HepG2 (cell line): Measurements from ENCODE around the gene A3GALT2. TPM values are rescaled to one million over a fixed set of nuclear protein-coding genes. Genes with fewer than 3 reads are reported as not detected.

Experiments
- CHD2 ChIP-seq: IDR thresholded peaks from 2 replicates; pipeline ENCODE4 v1.6.1; 2011; ENCODE audit warnings: low read depth, low read length, improper control_type of control experiment
- GATAD2A ChIP-seq: IDR thresholded peaks from 2 replicates; pipeline ENCODE4 v1.6.1; 2016
- KDM3A ChIP-seq: IDR thresholded peaks from 2 replicates; pipeline ENCODE4 v1.6.1; 2018; ENCODE audit warnings: low read depth, missing compliant biosample characterization
- MED13 ChIP-seq: sonication (generic); formaldehyde crosslinking; IDR thresholded peaks from 2 replicates; pipeline ENCODE4 v1.5.0; 2020; ENCODE audit warnings: missing genetic modification reagents
- MEF2D ChIP-seq: sonication (generic); formaldehyde crosslinking; IDR thresholded peaks from 2 replicates; pipeline ENCODE4 v1.5.1; 2020; ENCODE audit warnings: mild to moderate bottlenecking, missing genetic modification reagents
- NR2F2 ChIP-seq: IDR thresholded peaks from 2 replicates; pipeline ENCODE4 v1.6.1; 2012; ENCODE audit warnings: low read depth, inconsistent platforms, borderline replicate concordance
- REL ChIP-seq: sonication (generic); formaldehyde crosslinking; conservative IDR thresholded peaks from 2 replicates; pipeline ENCODE4 v1.8.0; 2022; ENCODE audit warnings: mild to moderate bottlenecking, missing genetic modification reagents, moderate library complexity
- SSRP1 ChIP-seq: IDR thresholded peaks from 2 replicates; pipeline ENCODE4 v1.6.1; 2016; ENCODE audit warnings: control low read depth
- XBP1 ChIP-seq: sonication (generic); formaldehyde crosslinking; IDR thresholded peaks from 2 replicates; pipeline ENCODE4 v1.5.0; 2020; ENCODE audit warnings: missing genetic modification reagents
- ZBTB21 ChIP-seq: sonication (generic); formaldehyde crosslinking; IDR thresholded peaks from 2 replicates; pipeline ENCODE4 v1.4.0; 2020; ENCODE audit warnings: missing genetic modification reagents
- ZFP1 ChIP-seq: IDR thresholded peaks from 2 replicates; pipeline ENCODE4 v1.6.1; 2016
- ZFY ChIP-seq: sonication (generic); formaldehyde crosslinking; IDR thresholded peaks from 2 replicates; pipeline ENCODE4 v1.4.0; 2020; ENCODE audit warnings: missing genetic modification reagents
- ZMAT5 ChIP-seq: sonication (generic); formaldehyde crosslinking; IDR thresholded peaks from 2 replicates; pipeline ENCODE4 v1.5.0; 2020; ENCODE audit warnings: mild to moderate bottlenecking, low read depth, missing genetic modification reagents, borderline replicate concordance
- ZNF17 ChIP-seq: sonication (generic); formaldehyde crosslinking; IDR thresholded peaks from 2 replicates; pipeline ENCODE4 v1.5.0; 2020; ENCODE audit warnings: mild to moderate bottlenecking, missing genetic modification reagents
- ZNF75D ChIP-seq: sonication (generic); formaldehyde crosslinking; IDR thresholded peaks from 2 replicates; pipeline ENCODE4 v1.8.1; 2023; ENCODE audit warnings: missing genetic modification reagents, mild to moderate bottlenecking, borderline replicate concordance
- ZSCAN31 ChIP-seq: sonication (generic); formaldehyde crosslinking; IDR thresholded peaks from 2 replicates; pipeline ENCODE4 v1.5.0; 2020; ENCODE audit warnings: low read depth, mild to moderate bottlenecking, missing genetic modification reagents
- polyA plus RNA-seq, 8 experiments: library from polyadenylated mRNA; depleted of rRNA in 3 of 8; stranded (reverse) in 7 of 8; unstranded in 1 of 8; fragments of >200 nt; fragmentation: Illumina TruSeq in 4 of 8; extraction: Trizol in 4 of 8; gene quantifications; 2 replicates each; pipeline versions ENCODE4 v1.2.1 to v1.2.3, GENCODE V29; 2011 to 2016; ENCODE audit warnings: low read depth in 4 of 8, missing spikeins in 1 of 8, mixed read lengths in 1 of 8; ENCODE audit not compliant: insufficient read depth in 1 of 8
- total RNA-seq, 5 experiments: library from RNA; depleted of rRNA; stranded (reverse); fragments of >200 nt; fragmentation: Illumina TruSeq; extraction: Trizol; gene quantifications; 2 replicates each; pipeline ENCODE4 v1.2.3, GENCODE V29; 2016; ENCODE audit warnings: low read depth in 1 of 5
- TF ChIP-seq, protein P1 (sequence below): IDR thresholded peaks from 2 replicates; pipeline ENCODE4 v1.4.0; 2020; ENCODE audit warnings: mild to moderate bottlenecking, missing genetic modification reagents
- TF ChIP-seq, protein P2 (sequence below): sonication (generic); formaldehyde crosslinking; IDR thresholded peaks from 2 replicates; pipeline ENCODE4 v1.4.0; 2020; ENCODE audit warnings: missing genetic modification reagents
- TF ChIP-seq, protein P3 (sequence below): sonication (generic); formaldehyde crosslinking; IDR thresholded peaks from 2 replicates; pipeline ENCODE4 v1.4.0; 2020; ENCODE audit warnings: mild to moderate bottlenecking, missing genetic modification reagents
- TF ChIP-seq, protein P4 (sequence below): sonication (generic); formaldehyde crosslinking; IDR thresholded peaks from 2 replicates; pipeline ENCODE4 v1.8.0; 2022; ENCODE audit warnings: low read depth, missing genetic modification reagents

A3GALT2 gene
- total and polyA plus RNA-seq, 2 of the 13 experiments (the other 11 are each of a cell fraction or from before 2014, with no cell fraction given): not detected

DNA sequence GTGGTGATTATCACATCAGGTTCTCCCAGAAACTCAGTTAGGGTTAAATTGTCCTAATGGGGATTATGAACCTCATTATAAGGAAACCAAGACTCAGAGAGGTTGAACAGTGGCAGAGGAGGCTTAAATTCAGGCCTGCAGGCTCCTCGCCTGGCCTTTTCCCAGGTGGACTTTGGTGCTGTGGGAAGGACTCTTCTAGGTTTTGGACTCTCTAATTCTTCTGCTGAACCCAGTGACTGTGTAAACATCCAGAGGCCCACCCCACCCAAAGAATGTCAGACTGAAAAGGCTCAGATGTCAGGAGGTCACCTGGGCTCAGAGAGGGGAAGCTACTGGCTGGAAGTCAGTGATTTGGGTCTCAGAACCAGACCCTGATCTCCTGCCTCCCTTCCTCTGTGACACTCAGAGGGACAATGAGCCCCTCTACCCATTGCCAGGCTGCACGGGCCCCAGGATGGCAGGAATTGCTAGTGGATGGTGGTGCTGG is 62.1 kb downstream of the A3GALT2 start (continued):
- TF ChIP-seq, protein P1, sequence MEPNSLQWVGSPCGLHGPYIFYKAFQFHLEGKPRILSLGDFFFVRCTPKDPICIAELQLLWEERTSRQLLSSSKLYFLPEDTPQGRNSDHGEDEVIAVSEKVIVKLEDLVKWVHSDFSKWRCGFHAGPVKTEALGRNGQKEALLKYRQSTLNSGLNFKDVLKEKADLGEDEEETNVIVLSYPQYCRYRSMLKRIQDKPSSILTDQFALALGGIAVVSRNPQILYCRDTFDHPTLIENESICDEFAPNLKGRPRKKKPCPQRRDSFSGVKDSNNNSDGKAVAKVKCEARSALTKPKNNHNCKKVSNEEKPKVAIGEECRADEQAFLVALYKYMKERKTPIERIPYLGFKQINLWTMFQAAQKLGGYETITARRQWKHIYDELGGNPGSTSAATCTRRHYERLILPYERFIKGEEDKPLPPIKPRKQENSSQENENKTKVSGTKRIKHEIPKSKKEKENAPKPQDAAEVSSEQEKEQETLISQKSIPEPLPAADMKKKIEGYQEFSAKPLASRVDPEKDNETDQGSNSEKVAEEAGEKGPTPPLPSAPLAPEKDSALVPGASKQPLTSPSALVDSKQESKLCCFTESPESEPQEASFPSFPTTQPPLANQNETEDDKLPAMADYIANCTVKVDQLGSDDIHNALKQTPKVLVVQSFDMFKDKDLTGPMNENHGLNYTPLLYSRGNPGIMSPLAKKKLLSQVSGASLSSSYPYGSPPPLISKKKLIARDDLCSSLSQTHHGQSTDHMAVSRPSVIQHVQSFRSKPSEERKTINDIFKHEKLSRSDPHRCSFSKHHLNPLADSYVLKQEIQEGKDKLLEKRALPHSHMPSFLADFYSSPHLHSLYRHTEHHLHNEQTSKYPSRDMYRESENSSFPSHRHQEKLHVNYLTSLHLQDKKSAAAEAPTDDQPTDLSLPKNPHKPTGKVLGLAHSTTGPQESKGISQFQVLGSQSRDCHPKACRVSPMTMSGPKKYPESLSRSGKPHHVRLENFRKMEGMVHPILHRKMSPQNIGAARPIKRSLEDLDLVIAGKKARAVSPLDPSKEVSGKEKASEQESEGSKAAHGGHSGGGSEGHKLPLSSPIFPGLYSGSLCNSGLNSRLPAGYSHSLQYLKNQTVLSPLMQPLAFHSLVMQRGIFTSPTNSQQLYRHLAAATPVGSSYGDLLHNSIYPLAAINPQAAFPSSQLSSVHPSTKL (CRISPR knock-in tag): peak; percentile 83
- 0 out of 2 replicates have a peak, but pooled peaks have one; percentile 10 for TF ChIP-seq ZFY (CRISPR knock-in tag)
- TF ChIP-seq XBP1 (CRISPR knock-in tag): no peak
- no peak for TF ChIP-seq KDM3A
- TF ChIP-seq, protein P2, sequence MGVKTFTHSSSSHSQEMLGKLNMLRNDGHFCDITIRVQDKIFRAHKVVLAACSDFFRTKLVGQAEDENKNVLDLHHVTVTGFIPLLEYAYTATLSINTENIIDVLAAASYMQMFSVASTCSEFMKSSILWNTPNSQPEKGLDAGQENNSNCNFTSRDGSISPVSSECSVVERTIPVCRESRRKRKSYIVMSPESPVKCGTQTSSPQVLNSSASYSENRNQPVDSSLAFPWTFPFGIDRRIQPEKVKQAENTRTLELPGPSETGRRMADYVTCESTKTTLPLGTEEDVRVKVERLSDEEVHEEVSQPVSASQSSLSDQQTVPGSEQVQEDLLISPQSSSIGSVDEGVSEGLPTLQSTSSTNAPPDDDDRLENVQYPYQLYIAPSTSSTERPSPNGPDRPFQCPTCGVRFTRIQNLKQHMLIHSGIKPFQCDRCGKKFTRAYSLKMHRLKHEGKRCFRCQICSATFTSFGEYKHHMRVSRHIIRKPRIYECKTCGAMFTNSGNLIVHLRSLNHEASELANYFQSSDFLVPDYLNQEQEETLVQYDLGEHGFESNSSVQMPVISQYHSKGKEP: no peak
- TF ChIP-seq, protein P3, sequence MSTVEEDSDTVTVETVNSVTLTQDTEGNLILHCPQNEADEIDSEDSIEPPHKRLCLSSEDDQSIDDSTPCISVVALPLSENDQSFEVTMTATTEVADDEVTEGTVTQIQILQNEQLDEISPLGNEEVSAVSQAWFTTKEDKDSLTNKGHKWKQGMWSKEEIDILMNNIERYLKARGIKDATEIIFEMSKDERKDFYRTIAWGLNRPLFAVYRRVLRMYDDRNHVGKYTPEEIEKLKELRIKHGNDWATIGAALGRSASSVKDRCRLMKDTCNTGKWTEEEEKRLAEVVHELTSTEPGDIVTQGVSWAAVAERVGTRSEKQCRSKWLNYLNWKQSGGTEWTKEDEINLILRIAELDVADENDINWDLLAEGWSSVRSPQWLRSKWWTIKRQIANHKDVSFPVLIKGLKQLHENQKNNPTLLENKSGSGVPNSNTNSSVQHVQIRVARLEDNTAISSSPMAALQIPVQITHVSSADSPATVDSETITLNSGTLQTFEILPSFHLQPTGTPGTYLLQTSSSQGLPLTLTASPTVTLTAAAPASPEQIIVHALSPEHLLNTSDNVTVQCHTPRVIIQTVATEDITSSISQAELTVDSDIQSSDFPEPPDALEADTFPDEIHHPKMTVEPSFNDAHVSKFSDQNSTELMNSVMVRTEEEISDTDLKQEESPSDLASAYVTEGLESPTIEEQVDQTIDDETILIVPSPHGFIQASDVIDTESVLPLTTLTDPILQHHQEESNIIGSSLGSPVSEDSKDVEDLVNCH: no peak
- peak; percentile 87 for TF ChIP-seq NR2F2
- TF ChIP-seq ZBTB21: no peak
- no peak for TF ChIP-seq CHD2
- no peak for TF ChIP-seq ZFP1 (CRISPR knock-in tag)
- TF ChIP-seq ZNF17 (CRISPR knock-in tag): no peak
- TF ChIP-seq, protein P4, sequence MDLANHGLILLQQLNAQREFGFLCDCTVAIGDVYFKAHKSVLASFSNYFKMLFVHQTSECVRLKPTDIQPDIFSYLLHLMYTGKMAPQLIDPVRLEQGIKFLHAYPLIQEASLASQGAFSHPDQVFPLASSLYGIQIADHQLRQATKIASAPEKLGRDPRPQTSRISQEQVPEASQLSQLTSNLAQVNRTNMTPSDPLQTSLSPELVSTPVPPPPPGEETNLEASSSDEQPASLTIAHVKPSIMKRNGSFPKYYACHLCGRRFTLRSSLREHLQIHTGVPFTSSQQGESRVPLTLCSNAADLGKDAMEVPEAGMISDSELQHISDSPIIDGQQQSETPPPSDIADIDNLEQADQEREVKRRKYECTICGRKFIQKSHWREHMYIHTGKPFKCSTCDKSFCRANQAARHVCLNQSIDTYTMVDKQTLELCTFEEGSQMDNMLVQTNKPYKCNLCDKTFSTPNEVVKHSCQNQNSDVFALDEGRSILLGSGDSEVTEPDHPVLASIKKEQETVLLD: no peak
- no peak for TF ChIP-seq ZSCAN31
- peak; percentile 84 for TF ChIP-seq GATAD2A
- TF ChIP-seq ZMAT5 (CRISPR knock-in tag): no peak
- 0 out of 2 replicates have a peak, but pooled peaks have one; percentile 31 for TF ChIP-seq SSRP1
- TF ChIP-seq MEF2D (CRISPR knock-in tag): peak; percentile 43; the same call in 1 of the 2 replicates
- no peak for TF ChIP-seq ZNF75D (CRISPR knock-in tag)
- TF ChIP-seq MED13 (CRISPR knock-in tag): no peak
- no peak for TF ChIP-seq REL (CRISPR knock-in tag)
